GM11168 (cell line): ENCODE data around the gene STMN1.

Experiments used
- in situ Hi-C: fragments of 300-500 bp; cut with MboI; formaldehyde crosslinking; loops from one replicate; pipeline ENCODE4 v1.12.0; 2022; ENCODE audit warnings: low sequenced_read_pairs; ENCODE audit not compliant: unreplicated experiment

Gene STMN1

GRCh38 chr1:25872713-25873112 is 33.5 kb downstream of the STMN1 start:
- in situ Hi-C loops, result no loop called here

- in situ Hi-C loops, result no loop called here
Observed at GRCh38 chr1:25871704-25872494, 34.3 kb downstream of the STMN1 start.

DNA sequence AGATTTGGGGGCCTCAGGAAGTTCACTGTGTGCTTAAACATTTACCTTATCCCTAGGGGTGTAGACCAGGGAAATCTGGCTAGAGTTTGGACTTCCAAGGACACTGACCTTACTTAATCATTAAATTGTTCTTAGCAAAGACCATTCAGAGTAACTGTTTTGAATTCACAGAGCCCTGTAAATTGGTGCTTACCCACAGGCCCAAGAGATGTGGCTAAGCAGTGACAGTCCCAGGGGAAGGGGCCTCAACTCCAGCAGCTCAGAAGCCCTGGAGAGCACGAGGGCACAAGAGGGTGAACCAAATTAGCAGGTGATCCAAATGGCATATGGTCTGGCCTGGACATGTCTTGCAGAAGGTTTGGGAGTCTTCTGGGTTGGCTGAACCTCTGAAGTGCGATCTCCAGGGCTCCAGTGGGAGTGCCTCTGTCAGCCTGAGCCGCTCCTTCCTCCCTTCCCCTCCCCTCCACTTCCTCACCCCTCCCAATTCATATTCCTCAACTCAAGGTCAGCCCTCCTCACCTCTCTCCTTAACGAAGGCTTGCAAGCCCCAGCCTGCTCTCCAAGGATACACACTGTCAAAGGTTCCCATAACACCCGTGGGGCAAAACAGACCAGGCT is 35.0 kb downstream of the STMN1 start:
- in situ Hi-C loops, result no loop called here

DNA sequence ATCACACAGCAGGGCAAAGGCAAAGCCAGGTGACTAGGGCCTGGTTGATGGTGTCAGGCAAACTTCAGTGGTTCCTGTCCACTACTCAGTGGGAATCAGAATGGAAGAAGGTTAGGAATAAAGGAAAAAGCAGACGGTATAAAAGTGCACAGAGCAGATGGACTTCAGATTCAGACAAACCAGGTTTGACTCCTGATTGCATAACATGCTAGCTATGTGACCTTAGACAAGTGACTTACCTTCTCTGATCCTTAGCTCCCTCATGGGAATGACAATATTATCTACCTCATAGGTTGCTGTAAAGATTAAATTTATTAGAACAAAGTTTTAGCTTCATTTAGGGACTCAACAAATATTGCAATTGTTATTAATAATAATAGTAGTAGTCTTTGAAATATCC is 35.6 kb downstream of the STMN1 start:
- in situ Hi-C loops, result no loop called here

DNA sequence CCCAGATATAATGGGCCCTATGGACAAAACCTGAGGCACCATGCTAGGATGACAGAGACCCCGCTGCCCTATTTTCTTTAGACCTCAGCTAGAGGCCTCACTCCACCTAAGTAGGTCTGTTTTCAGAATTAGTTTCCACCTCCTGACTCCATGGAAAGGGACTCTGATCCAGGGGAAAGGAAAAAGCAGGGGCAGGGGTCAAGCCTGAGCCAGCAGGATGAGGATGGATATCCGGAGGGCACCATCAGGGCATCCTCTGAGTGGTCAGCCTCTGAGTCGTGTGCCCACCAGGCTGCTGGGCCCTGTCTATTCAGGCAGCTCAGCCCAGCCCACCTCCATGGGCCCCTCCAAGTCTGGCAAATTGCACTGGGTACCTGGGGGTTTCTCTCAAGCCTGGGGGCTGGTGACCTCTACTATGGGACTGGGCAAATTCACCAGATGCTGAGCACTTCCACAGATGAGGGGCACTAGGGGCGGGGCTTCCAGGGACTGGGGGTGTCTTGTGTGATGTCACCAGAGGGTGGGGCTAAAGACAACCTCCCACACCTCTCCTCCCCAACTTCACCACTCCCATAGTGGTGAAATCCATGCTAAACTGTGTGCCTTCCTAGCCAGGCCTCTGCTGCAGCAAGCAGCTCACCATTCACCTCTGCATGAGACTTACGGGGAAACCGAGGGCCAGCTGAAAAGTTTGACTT is 36.2 kb downstream of the STMN1 start:
- in situ Hi-C loops, result no loop called here

DNA sequence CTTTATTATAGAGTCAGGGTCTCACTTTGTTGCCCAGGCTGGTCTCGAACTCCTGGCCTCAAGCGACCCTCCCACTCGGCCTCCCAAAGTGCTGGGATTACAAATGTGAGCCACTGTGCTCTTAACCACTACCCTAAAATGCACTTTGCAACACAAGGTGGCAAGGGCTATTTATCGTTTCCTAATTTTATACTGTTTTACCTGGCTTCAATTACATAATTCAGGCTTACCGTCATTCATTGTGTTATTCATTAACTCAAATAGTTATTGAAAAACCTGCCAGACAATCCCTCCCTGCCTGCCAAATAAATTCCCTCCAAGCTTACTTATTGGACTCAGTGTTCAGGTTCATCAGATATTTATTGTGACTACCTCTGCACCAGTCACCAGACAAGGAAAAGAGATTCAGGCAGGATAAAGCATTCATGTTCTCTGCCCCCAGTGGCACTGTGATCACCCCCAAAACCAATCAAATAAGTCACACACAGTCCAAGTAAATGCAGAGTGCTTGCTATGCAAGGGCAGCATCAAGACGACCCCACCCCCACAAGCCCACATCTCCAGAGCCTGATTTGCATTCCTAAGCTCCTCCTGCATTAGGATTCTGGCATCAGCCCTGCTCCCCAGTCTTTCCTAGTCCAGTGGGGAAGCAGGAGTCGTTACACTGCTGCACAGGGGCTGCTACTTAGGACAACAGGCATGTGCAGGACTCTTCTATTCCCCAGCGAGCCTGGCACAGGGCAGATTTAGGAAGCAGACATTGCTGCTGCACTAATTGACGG is 38.8 kb downstream of the STMN1 start:
- in situ Hi-C loops, result no loop called here

DNA sequence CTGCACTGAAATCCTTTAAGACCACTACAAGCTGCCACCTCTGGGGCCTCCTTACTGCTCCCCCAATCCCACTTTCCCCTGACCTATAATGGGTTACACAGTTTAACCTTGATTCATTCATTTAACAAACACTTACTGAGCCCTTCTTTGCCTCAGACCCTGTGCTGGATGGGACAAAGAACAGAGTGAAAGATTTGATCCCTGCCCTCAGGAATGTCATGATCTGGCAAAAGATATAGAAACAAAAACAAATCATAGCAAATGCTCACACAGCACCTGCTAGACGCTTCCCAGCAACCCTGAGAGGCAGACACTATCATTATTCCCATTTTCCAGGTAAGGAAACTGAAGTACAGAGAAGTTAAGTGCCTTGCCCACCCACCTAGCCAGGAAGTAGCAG is 39.9 kb downstream of the STMN1 start:
- in situ Hi-C loops, result no loop called here

GRCh38 chr1:25864434-25864833 is 41.8 kb downstream of the STMN1 start:
- in situ Hi-C loops, result no loop called here

GRCh38 chr1:25863486-25864262 is 42.5 kb downstream of the STMN1 start:
- in situ Hi-C loops, result no loop called here

DNA sequence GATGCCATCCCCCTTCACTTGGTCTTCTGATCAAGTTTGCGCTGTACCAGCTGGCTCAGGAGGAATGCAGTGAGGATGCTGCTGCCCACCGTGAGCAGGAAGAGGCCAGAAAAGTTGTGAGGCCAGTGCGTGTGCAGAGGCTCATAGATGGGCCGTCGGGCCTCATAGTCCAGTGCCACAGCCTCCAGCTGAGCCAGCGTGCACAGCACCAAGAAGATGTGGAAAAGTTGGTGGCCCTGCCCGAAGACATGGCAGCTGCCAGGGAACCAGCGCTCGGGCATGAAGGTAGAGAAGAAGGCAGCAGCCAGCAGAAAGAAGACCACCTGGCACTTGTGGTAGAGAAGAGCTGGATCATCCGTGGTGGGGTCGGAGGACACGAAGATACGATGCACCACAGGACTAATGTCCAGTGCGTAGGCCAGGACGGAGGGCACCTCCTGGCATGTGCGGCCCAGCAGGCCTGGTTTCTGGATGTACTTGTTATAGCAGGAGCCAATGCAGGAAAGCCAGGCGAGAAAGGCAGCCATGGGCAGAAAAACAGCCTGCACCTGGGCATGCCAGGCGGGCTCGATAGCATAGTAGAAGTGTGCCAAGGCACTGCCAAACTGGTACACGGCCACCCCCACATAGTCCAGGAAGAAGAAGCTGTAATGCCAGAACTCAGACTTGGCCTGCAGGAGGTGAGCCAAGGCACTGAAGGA is 43.3 kb downstream of the STMN1 start:
- in situ Hi-C loops, result no loop called here

GRCh38 chr1:25861316-25862286 is 44.6 kb downstream of the STMN1 start:
- in situ Hi-C loops, result no loop called here

GRCh38 chr1:25858906-25859789 is 47.1 kb downstream of the STMN1 start, which contains the start of gene AUNIP:
Gene AUNIP (minus strand): TSS chr1:25859457. CDS start chr1:25859357, 100 bp downstream.
- in situ Hi-C loops, result no loop called here

DNA sequence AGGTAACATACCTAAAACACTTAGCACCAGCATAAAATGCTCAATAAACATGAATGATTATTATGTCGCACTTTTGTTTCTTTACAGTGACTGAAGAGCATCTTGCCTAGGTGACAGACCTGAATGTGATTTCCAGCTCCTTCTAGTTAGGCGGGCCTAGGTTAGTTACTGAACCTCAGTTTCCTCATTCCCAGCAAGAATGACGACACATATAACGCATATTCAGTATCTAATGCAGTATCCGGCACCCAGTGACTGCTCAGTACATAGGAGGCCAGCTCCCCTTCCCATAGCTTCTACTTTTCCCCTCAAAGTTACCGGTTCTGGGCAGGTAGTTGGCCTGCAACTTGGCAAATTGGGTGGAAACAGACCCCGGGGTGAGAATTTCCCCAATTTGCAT is 47.7 kb downstream of the STMN1 start:
- in situ Hi-C loops, result no loop called here

GRCh38 chr1:25856856-25857255 is 49.4 kb downstream of the STMN1 start:
- in situ Hi-C loops, result no loop called here

- in situ Hi-C loops, result no loop called here
Observed at GRCh38 chr1:25854554-25854953, 51.7 kb downstream of the STMN1 start.
